ENCODE results near the gene CYP27A1. TPM values are rescaled to one million over a fixed set of nuclear protein-coding genes. Genes with fewer than 3 reads are reported as not detected.

The CYP27A1 gene
- polyA plus RNA-seq, 2 of the 4 experiments (the other 2 are of a cell fraction), result 0.13 to 0.14 TPM

DNA sequence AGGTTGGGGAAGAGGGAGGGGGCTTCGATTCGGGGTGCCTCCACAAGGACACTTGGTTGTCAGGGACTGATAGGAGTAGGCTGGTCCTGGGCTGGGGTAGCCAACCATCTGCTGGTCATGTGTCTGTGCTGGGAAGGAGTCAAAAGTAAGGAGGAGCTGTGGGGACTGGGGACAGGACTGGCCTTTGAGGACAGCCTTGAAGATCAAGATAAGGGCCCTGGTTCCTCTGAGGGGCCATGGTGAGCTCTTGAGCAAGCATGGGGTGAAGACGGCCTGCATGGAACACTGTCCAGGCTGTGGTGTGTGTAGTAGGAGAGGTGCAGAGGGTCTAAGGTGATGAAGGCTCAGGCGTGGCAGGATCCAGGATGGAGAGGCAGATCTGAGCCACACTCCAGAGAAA is 1.7 kb downstream of the CYP27A1 start:
- Histone ChIP-seq H3K27ac (no peak overlapping the region), H3K9me3 (no peaks in the 10 kb centered on the region), H3K4me1 (no peaks in the 10 kb centered on the region), H3K4me2 (no peak overlapping the region), H3K4me3 (no peak overlapping the region)
- FAIRE-seq (no peak), DNase-seq (ENCODE audit: low read depth in 1 of 2, low spot score in 1 of 2) (no peak), ATAC-seq (peak in 1 of 2 experiments; percentile 46; a peak in 2 of 6 replicates)
- ChIA-PET CTCF (interaction anchor here (1.6 to 1.9 kb wide), 2 partner anchors 26 to 31 kb away, joined by 3 to 4 read pairs; no protein-coding TSS in a partner anchor), POLR2A (no interaction called here)
- 65% methylated on average over 4 of the region's 4 CpGs for WGBS (ENCODE audit: missing lambda C conversion rate)
- TF ChIP-seq HEYL (CRISPR knock-in tag; IDR thresholded peaks at IDR 0.05) (no peak), CTCF (IDR thresholded peaks at IDR 0.05) (no peak), NR3C1 (IDR thresholded peaks at IDR 0.05) (no peak), JUN (IDR thresholded peaks at IDR 0.05) (no peak), HDAC2 (IDR thresholded peaks at IDR 0.05) (no peak), ATOH8 (CRISPR knock-in tag; IDR thresholded peaks at IDR 0.05; ENCODE audit: low read depth) (no peak), RFX5 (IDR thresholded peaks at IDR 0.05) (no peak), JUNB (IDR thresholded peaks at IDR 0.05) (no peak), MYC (IDR thresholded peaks at IDR 0.05; ENCODE audit: borderline replicate concordance, low read length) (no peak), PBX3 (IDR thresholded peaks at IDR 0.05) (no peak), EHF (CRISPR knock-in tag; IDR thresholded peaks at IDR 0.05) (no peak), CEBPB (IDR thresholded peaks at IDR 0.05) (no peak), MAZ (IDR thresholded peaks at IDR 0.05; ENCODE audit: borderline replicate concordance, low read depth, low read length) (no peak), TFCP2L1 (CRISPR knock-in tag; IDR thresholded peaks at IDR 0.05) (no peak), ZNF302 (CRISPR knock-in tag; IDR thresholded peaks at IDR 0.05) (no peak)

GRCh38 chr2:218785103-218785502 is 3.2 kb downstream of the CYP27A1 start:
- Histone ChIP-seq H3K4me3 (no peak overlapping the region), H3K4me2 (no peak overlapping the region), H3K4me1 (no peaks in the 10 kb centered on the region), H3K9me3 (no peaks in the 10 kb centered on the region), H3K27ac (no peak overlapping the region)
- ChIA-PET CTCF (interaction anchor here (1.9 kb wide), 1 partner anchor 25 kb away, joined by 4 read pairs; no protein-coding TSS in a partner anchor), POLR2A (no interaction called here)
- TF ChIP-seq RARB (CRISPR knock-in tag; IDR thresholded peaks at IDR 0.05) (no peak), MAZ (IDR thresholded peaks at IDR 0.05; ENCODE audit: borderline replicate concordance, low read depth, low read length) (no peak), KDM1A (IDR thresholded peaks at IDR 0.05; ENCODE audit: low read depth) (no peak), PBX3 (IDR thresholded peaks at IDR 0.05) (no peak), RCOR1 (IDR thresholded peaks at IDR 0.05; ENCODE audit: low read depth, low read length) (no peak), MAX (IDR thresholded peaks at IDR 0.05) (no peak), CHD2 (IDR thresholded peaks at IDR 0.05; ENCODE audit: low read length, partially characterized antibody) (no peak), FOXS1 (CRISPR knock-in tag; IDR thresholded peaks at IDR 0.05) (no peak), HOXA7 (CRISPR knock-in tag; IDR thresholded peaks at IDR 0.05) (no peak)
- DNase-seq (ENCODE audit: low read depth in 1 of 2, low spot score in 1 of 2) (no peak), ATAC-seq (no peak), FAIRE-seq (no peak)
- WGBS (ENCODE audit: missing lambda C conversion rate), result 31% methylated on average over 1 of the region's 1 CpG
